Left ventricle myocardium inferior (tissue), 1 donor: ENCODE results near the gene CTNNBL1. TPM values are rescaled to one million over a fixed set of nuclear protein-coding genes. Genes with fewer than 3 reads are reported as not detected.

Source experiments
- DNase-seq: peaks from one replicate; pipeline ENCODE4 v3.0.0-alpha.2; 2020
- H3K27ac ChIP-seq: fragments of 200-600 bp; replicated peaks from 2 replicates; pipeline ENCODE4 v1.8.0; 2021
- H3K27me3 ChIP-seq: fragments of 200-600 bp; 2 replicates; pipeline ENCODE4 v1.8.0; 2021; ENCODE audit warnings: low read depth
- H3K36me3 ChIP-seq: fragments of 200-600 bp; 2 replicates; pipeline ENCODE4 v1.8.0; 2021
- H3K4me1 ChIP-seq: fragments of 200-600 bp; 2 replicates; pipeline ENCODE4 v1.8.0; 2021
- H3K4me3 ChIP-seq: fragments of 200-600 bp; 2 replicates; pipeline ENCODE4 v1.8.0; 2021; ENCODE audit warnings: mild to moderate bottlenecking, moderate library complexity
- H3K9me3 ChIP-seq: fragments of 200-600 bp; replicated peaks from 2 replicates; pipeline ENCODE4 v1.8.0; 2021
- CTCF ChIP-seq: fragments of 200-600 bp; IDR thresholded peaks from 2 replicates; pipeline ENCODE4 v1.8.0; 2021; ENCODE audit warnings: antibody characterized with exemption, mild to moderate bottlenecking, borderline replicate concordance
- intact Hi-C: fragments of 100-400 bp; cut with micrococcal nuclease; formaldehyde crosslinking; loops from one replicate; pipeline ENCODE4 v1.11.0; 2022
- total RNA-seq: library from RNA; stranded (reverse); fragmentation: NEBNext Ultra II Directional; extraction: Animal tissue kit (Norgen Biotek cat#: 25700); gene quantifications from one replicate; pipeline ENCODE4 v1.2.1, GENCODE V29; 2021
- donor health status: DM: no; HTN: yes; CAD: no; lungs with severe emphysema.

The CTNNBL1 gene
- total RNA-seq, 1 donor from 2014 or later = 58.8 TPM

- TF ChIP-seq CTCF = peak; percentile 42
- intact Hi-C loops = no loop called here
- no peak overlapping the region for H3K27ac ChIP-seq
- H3K4me1 ChIP-seq = peaks cover 23% of the 10 kb centered on the region
- H3K36me3 ChIP-seq = no peaks in the 10 kb centered on the region
- H3K9me3 ChIP-seq = no peaks in the 10 kb centered on the region
- H3K27me3 ChIP-seq = peaks cover 48% of the 10 kb centered on the region
- peak; percentile 23 for DNase-seq
- H3K4me3 ChIP-seq = no peak overlapping the region
Observed at GRCh38 chr20:37896932-37897548, 203.2 kb downstream of the CTNNBL1 start.

DNA sequence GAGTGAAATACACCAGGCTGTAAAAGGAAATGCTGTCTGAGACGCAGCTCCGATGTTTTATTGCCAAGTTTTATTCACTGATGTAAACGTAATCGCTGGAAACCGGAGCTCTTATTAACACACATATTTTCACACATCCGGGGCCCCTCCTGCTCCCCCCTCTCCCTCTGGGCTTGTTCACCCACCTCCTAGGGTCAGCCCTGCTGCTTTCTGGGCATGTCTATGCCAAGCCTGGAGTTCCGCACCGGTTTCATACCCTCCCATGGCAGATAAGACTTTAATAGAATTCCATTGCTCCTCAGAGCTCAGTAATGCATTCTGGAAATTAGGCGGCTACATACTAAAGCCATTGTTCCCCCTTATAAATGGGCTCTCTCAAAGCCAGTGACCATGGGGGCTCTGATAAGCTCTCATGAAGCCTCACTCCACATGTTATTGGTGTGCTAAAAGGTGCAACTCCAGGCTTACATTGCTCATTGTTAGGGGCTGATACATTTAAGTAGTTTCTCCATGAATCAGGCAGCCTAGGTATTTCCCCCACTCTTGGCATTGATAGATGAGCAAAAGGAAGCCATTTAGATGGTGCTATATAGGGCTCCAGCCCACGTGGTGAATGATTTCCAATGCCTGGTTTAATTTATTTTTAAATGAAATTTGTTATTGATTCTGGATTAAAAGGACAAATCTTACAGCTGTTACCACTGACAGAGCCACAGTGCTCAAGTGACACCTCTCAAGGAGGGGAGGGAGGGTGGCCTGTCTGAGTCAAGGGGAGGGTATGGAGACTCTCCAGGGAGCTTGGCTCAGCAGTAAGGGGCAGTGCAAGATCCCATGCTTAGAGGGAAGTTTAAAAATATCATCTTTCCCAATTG is 204.6 kb downstream of the CTNNBL1 start:
- H3K27me3 ChIP-seq = peaks cover 62% of the 10 kb centered on the region
- intact Hi-C loops = no loop called here
- H3K27ac ChIP-seq = no peak overlapping the region
- no peak for TF ChIP-seq CTCF
- no peak overlapping the region for H3K4me3 ChIP-seq
- no peaks in the 10 kb centered on the region for H3K36me3 ChIP-seq
- DNase-seq = no peak
- H3K4me1 ChIP-seq = peaks cover 37% of the 10 kb centered on the region
- H3K9me3 ChIP-seq = no peaks in the 10 kb centered on the region

GRCh38 chr20:37899105-37900045 is 205.5 kb downstream of the CTNNBL1 start:
- no peak for TF ChIP-seq CTCF
- Histone ChIP-seq H3K36me3 (no peaks in the 10 kb centered on the region), H3K27me3 (peaks cover 71% of the 10 kb centered on the region), H3K4me1 (peaks cover 42% of the 10 kb centered on the region), H3K4me3 (no peak overlapping the region), H3K9me3 (no peaks in the 10 kb centered on the region), H3K27ac (no peak overlapping the region)
- DNase-seq = no peak
- intact Hi-C loops = no loop called here

- Histone ChIP-seq H3K4me1 (peaks cover 42% of the 10 kb centered on the region), H3K27me3 (peaks cover 90% of the 10 kb centered on the region), H3K36me3 (no peaks in the 10 kb centered on the region), H3K4me3 (no peak overlapping the region), H3K9me3 (no peaks in the 10 kb centered on the region), H3K27ac (no peak overlapping the region)
- intact Hi-C loops = no loop called here
- no peak for TF ChIP-seq CTCF
- DNase-seq = no peak
Observed at GRCh38 chr20:37901240-37901639, 207.4 kb downstream of the CTNNBL1 start.

GRCh38 chr20:37901654-37902503 is 208.0 kb downstream of the CTNNBL1 start:
- no peak for DNase-seq
- intact Hi-C loops = no loop called here
- Histone ChIP-seq H3K4me1 (peaks cover 35% of the 10 kb centered on the region), H3K4me3 (peak overlapping the region; percentile 64), H3K27me3 (peaks cover 96% of the 10 kb centered on the region), H3K36me3 (no peaks in the 10 kb centered on the region), H3K9me3 (no peaks in the 10 kb centered on the region), H3K27ac (no peak overlapping the region)
- TF ChIP-seq CTCF = peak; percentile 47
